HFF-Myc (cell line): Measurements from ENCODE around the gene EXT2.

Source experiments
- DNase-seq: peaks from one replicate; pipeline ENCODE4 v3.0.0-alpha.2; 2011; ENCODE audit warnings: low read depth; ENCODE audit errors: extremely low read depth
- H3K4me3 ChIP-seq: replicated peaks from 2 replicates; pipeline ENCODE4 v1.5.1; 2011; ENCODE audit warnings: low read depth, mild to moderate bottlenecking, control low read depth, low read length
- CTCF ChIP-seq: IDR thresholded peaks from 2 replicates; pipeline ENCODE4 v1.5.1; 2012; ENCODE audit warnings: mild to moderate bottlenecking, low read depth, low read length, control low read depth; ENCODE audit errors: missing control alignments

The EXT2 gene

GRCh38 chr11:44256673-44257291, 161.3 kb downstream of the EXT2 start:
- TF ChIP-seq CTCF = no peak
- H3K4me3 ChIP-seq = no peak overlapping the region

GRCh38 chr11:44257338-44258189, 162.1 kb downstream of the EXT2 start:
- no peak for DNase-seq
- TF ChIP-seq CTCF = no peak
- no peak overlapping the region for H3K4me3 ChIP-seq

More at GRCh38 chr11:44256673-44257291, 161.3 kb downstream of the EXT2 start:
- DNase-seq = no peak

GRCh38 chr11:44258190-44258489, 162.7 kb downstream of the EXT2 start:
- H3K4me3 ChIP-seq = no peak overlapping the region
- no peak for DNase-seq
- TF ChIP-seq CTCF = no peak

- DNase-seq = no peak
- TF ChIP-seq CTCF = no peak
Measured at GRCh38 chr11:44258839-44259420, 163.5 kb downstream of the EXT2 start.

GRCh38 chr11:44260081-44260480, 164.6 kb downstream of the EXT2 start:
- no peak for DNase-seq
- no peak overlapping the region for H3K4me3 ChIP-seq
- TF ChIP-seq CTCF = no peak

More at GRCh38 chr11:44258839-44259420, 163.5 kb downstream of the EXT2 start:
- H3K4me3 ChIP-seq = no peak overlapping the region

- H3K4me3 ChIP-seq = no peak overlapping the region
- no peak for DNase-seq
- no peak for TF ChIP-seq CTCF
Measured at GRCh38 chr11:44261800-44262591, 166.5 kb downstream of the EXT2 start.
